CD4-positive, alpha-beta memory T cell (primary cell): Measurements from ENCODE around the gene COL26A1. TPM values are rescaled to one million over a fixed set of nuclear protein-coding genes. Genes with fewer than 3 reads are reported as not detected.

Source experiments
- CTCF ChIA-PET: fragments of 350-600 bp; sonication (Branson Sonifier 250); formaldehyde crosslinking; loops from one replicate; lab custom pipeline; 2021; ENCODE audit warnings: inconsistent platforms; ENCODE audit not compliant: partially characterized antibody; lab: Charles Lee
- POLR2A ChIA-PET: fragments of 350-600 bp; sonication (Branson Sonifier 250); formaldehyde crosslinking; loops from one replicate; lab custom pipeline; 2021; ENCODE audit not compliant: partially characterized antibody; lab: Charles Lee
- DNase-seq, 5 donors: peaks; one replicate each; pipeline versions ENCODE4 v3.0.0 to v3.0.0-alpha.2; 2020 to 2022; ENCODE audit warnings: mixed read lengths in 1 of 5
- H3K27ac ChIP-seq: one replicate; pipeline ENCODE4 v1.7.0; 2013; ENCODE audit warnings: low read depth, low read length
- H3K27me3 ChIP-seq: 2 replicates; pipeline ENCODE4 v1.7.0; 2013; ENCODE audit warnings: mild to moderate bottlenecking, low read length, moderate library complexity; ENCODE audit not compliant: insufficient read depth
- H3K36me3 ChIP-seq: 2 replicates; pipeline ENCODE4 v1.7.0; 2013; ENCODE audit warnings: mild to moderate bottlenecking, low read length, moderate library complexity; ENCODE audit not compliant: insufficient read depth
- H3K4me1 ChIP-seq: 2 replicates; pipeline ENCODE4 v1.7.0; 2013; ENCODE audit warnings: mild to moderate bottlenecking, low read length, moderate library complexity; ENCODE audit not compliant: insufficient read depth
- H3K4me3 ChIP-seq, 2 donors: one replicate each; pipeline ENCODE4 v1.7.0; 2013; ENCODE audit warnings: low read length in 2 of 2, mild to moderate bottlenecking in 1 of 2
- H3K9me3 ChIP-seq, 2 donors: one replicate each; pipeline ENCODE4 v1.7.0; 2013; ENCODE audit warnings: low read length in 2 of 2, control low read depth in 1 of 2; ENCODE audit not compliant: control insufficient read depth in 1 of 2
- H3K27ac Mint-ChIP-seq, 7 donors: one replicate each; pipeline ENCODE4 v1.8.0; 2020 to 2021; ENCODE audit warnings: mixed read lengths in 7 of 7, mild to moderate bottlenecking in 6 of 7, inconsistent platforms in 3 of 7, moderate library complexity in 3 of 7
- H3K27me3 Mint-ChIP-seq, 2 donors: one replicate each; pipeline ENCODE4 v1.8.0; 2020 to 2021; ENCODE audit warnings: mixed read lengths in 2 of 2
- H3K36me3 Mint-ChIP-seq, 2 donors: one replicate each; pipeline ENCODE4 v1.8.0; 2020 to 2021; ENCODE audit warnings: mixed read lengths in 2 of 2, inconsistent platforms in 1 of 2, mild to moderate bottlenecking in 1 of 2
- H3K4me1 Mint-ChIP-seq, 4 donors: one replicate each; pipeline ENCODE4 v1.8.0; 2020 to 2021; ENCODE audit warnings: mixed read lengths in 4 of 4, mild to moderate bottlenecking in 1 of 4
- H3K4me3 Mint-ChIP-seq, 8 donors: one replicate each; pipeline ENCODE4 v1.8.0; 2020 to 2021; ENCODE audit warnings: mixed read lengths in 8 of 8, mild to moderate bottlenecking in 7 of 8, moderate library complexity in 6 of 8, inconsistent platforms in 3 of 8
- H3K9me3 Mint-ChIP-seq, 8 donors: one replicate each; pipeline ENCODE4 v1.8.0; 2020 to 2021; ENCODE audit warnings: mixed read lengths in 8 of 8, mild to moderate bottlenecking in 5 of 8, inconsistent platforms in 3 of 8, moderate library complexity in 1 of 8
- intact Hi-C: fragments of 100-400 bp; cut with micrococcal nuclease; formaldehyde crosslinking; loops from one replicate; pipeline ENCODE4 v1.15.1; 2023
- polyA plus RNA-seq, 2 donors: library from polyadenylated mRNA; unstranded; fragments of 300-500 nt; fragmentation: Illumina TruSeq; gene quantifications; one replicate each; pipeline ENCODE4 v1.2.3, GENCODE V29; 2021
- total RNA-seq, 2 experiments: library from RNA; stranded (reverse); gene quantifications; one replicate each; pipeline ENCODE4 v1.2.3, GENCODE V29; 2021

Gene COL26A1
- total and polyA plus RNA-seq, 4 experiments from 2014 or later: not detected

- Histone ChIP-seq H3K9me3 (no peaks in the 10 kb centered on the region), H3K27me3 (no peaks in the 10 kb centered on the region), H3K27ac (no peak overlapping the region), H3K4me1 (peaks cover 4% of the 10 kb centered on the region), H3K36me3 (no peaks in the 10 kb centered on the region), H3K4me3 (no peak overlapping the region)
- Mint-ChIP-seq H3K4me3 (no peak overlapping the region), H3K27me3 (peaks cover 5 to 22% of the 10 kb centered on the region in 2 donors), H3K27ac (no peak overlapping the region), H3K4me1 (peaks cover 0 to 13% (median 5%) of the 10 kb centered on the region in 4 donors), H3K9me3 (no peaks in the 10 kb centered on the region), H3K36me3 (no peaks in the 10 kb centered on the region)
- CTCF ChIA-PET: no interaction called here
- POLR2A ChIA-PET: no interaction called here
- intact Hi-C loops: no loop called here
- no peak for DNase-seq
Measured at GRCh38 chr7:101352920-101353308, 9.8 kb upstream of the COL26A1 start.

GRCh38 chr7:101357433-101357832, 5.2 kb upstream of the COL26A1 start:
- H3K27ac Mint-ChIP-seq: no peak overlapping the region
- no peak overlapping the region for H3K4me3 ChIP-seq
- H3K4me1 ChIP-seq: peaks cover under 1% of the 10 kb centered on the region
- peaks cover 5% of the 10 kb centered on the region for H3K27me3 ChIP-seq
- POLR2A ChIA-PET: no interaction called here
- no peak overlapping the region for H3K4me3 Mint-ChIP-seq
- no peak for DNase-seq
- H3K27me3 Mint-ChIP-seq: peaks cover 12 to 21% of the 10 kb centered on the region in 2 donors
- no peaks in the 10 kb centered on the region for H3K9me3 ChIP-seq
- intact Hi-C loops: no loop called here
- H3K9me3 Mint-ChIP-seq: no peaks in the 10 kb centered on the region
- H3K4me1 Mint-ChIP-seq: peaks cover 0 to 12% (median 1%) of the 10 kb centered on the region in 4 donors
- CTCF ChIA-PET: no interaction called here
- no peaks in the 10 kb centered on the region for H3K36me3 Mint-ChIP-seq
- no peaks in the 10 kb centered on the region for H3K36me3 ChIP-seq
- no peak overlapping the region for H3K27ac ChIP-seq

- intact Hi-C loops: no loop called here
- ChIA-PET POLR2A (no interaction called here), CTCF (interaction anchor here (0.6 to 3.4 kb wide), 4 partner anchors 22 to 487 kb away, joined by 3 to 16 read pairs (median 3); no protein-coding TSS in a partner anchor)
- Histone ChIP-seq H3K9me3 (no peaks in the 10 kb centered on the region), H3K27me3 (peaks cover 13% of the 10 kb centered on the region), H3K27ac (no peak overlapping the region), H3K4me3 (peak overlapping the region in 1 of 2 donors; percentile 28), H3K4me1 (peaks cover 6% of the 10 kb centered on the region), H3K36me3 (no peaks in the 10 kb centered on the region)
- peaks cover 0 to 5% (median 0%) of the 10 kb centered on the region in 4 donors for H3K4me1 Mint-ChIP-seq
- peak overlapping the region in 2 of 8 donors; percentile 12 to 45 for H3K4me3 Mint-ChIP-seq
- no peak for DNase-seq
- peaks cover 0 to 2% (median 0%) of the 10 kb centered on the region in 8 donors for H3K9me3 Mint-ChIP-seq
- H3K36me3 Mint-ChIP-seq: no peaks in the 10 kb centered on the region
- H3K27me3 Mint-ChIP-seq: peaks cover 16 to 21% of the 10 kb centered on the region in 2 donors
- H3K27ac Mint-ChIP-seq: no peak overlapping the region
Measured at GRCh38 chr7:101363196-101363733, 590 bp downstream of the COL26A1 start.

GRCh38 chr7:101363734-101364374, 1.2 kb downstream of the COL26A1 start:
- no peak overlapping the region for H3K27ac ChIP-seq
- H3K4me1 ChIP-seq: peaks cover 6% of the 10 kb centered on the region
- Mint-ChIP-seq H3K36me3 (no peaks in the 10 kb centered on the region), H3K9me3 (peaks cover 0 to 2% (median 0%) of the 10 kb centered on the region in 8 donors), H3K27me3 (peaks cover 18 to 25% of the 10 kb centered on the region in 2 donors), H3K4me1 (peaks cover 0 to 5% (median 0%) of the 10 kb centered on the region in 4 donors), H3K4me3 (peak overlapping the region in 6 of 8 donors; percentile 39 to 54 (median 43)), H3K27ac (no peak overlapping the region)
- H3K4me3 ChIP-seq: peak overlapping the region in 1 of 2 donors; percentile 28
- DNase-seq: peak; percentile 54 to 69 (median 63)
- H3K9me3 ChIP-seq: no peaks in the 10 kb centered on the region
- ChIA-PET POLR2A (interaction anchor here (0.8 to 1.1 kb wide), 2 partner anchors 28 to 48 kb away, joined by 3 read pairs; no protein-coding TSS in a partner anchor), CTCF (interaction anchor here (0.6 to 2.5 kb wide), 19 partner anchors 9 to 180 kb away, joined by 3 to 29 read pairs (median 5); partner anchors contain the start of gene IFT22)
- no peaks in the 10 kb centered on the region for H3K36me3 ChIP-seq
- intact Hi-C loops: loop anchor here (1.0 to 2.0 kb wide), 2 partner anchors 47 to 175 kb away; no protein-coding TSS in a partner anchor
- H3K27me3 ChIP-seq: peaks cover 13% of the 10 kb centered on the region

GRCh38 chr7:101365956-101366355, 3.3 kb downstream of the COL26A1 start:
- Histone ChIP-seq H3K4me3 (no peak overlapping the region), H3K9me3 (no peaks in the 10 kb centered on the region), H3K27me3 (peaks cover 13% of the 10 kb centered on the region), H3K4me1 (peaks cover 6% of the 10 kb centered on the region), H3K36me3 (no peaks in the 10 kb centered on the region), H3K27ac (no peak overlapping the region)
- POLR2A ChIA-PET: no interaction called here
- CTCF ChIA-PET: interaction anchor here (1.0 to 3.0 kb wide), 3 partner anchors 11 to 45 kb away, joined by 3 to 21 read pairs (median 8); no protein-coding TSS in a partner anchor
- Mint-ChIP-seq H3K27ac (no peak overlapping the region), H3K4me1 (peaks cover 0 to 5% (median 0%) of the 10 kb centered on the region in 4 donors), H3K9me3 (peaks cover 0 to 2% (median 0%) of the 10 kb centered on the region in 8 donors), H3K36me3 (no peaks in the 10 kb centered on the region), H3K4me3 (no peak overlapping the region), H3K27me3 (peaks cover 18 to 29% of the 10 kb centered on the region in 2 donors)
- intact Hi-C loops: loop anchor here (2.0 kb wide), 1 partner anchor 173 kb away; no protein-coding TSS in a partner anchor
- DNase-seq: no peak

GRCh38 chr7:101367676-101368075, 5.0 kb downstream of the COL26A1 start:
- POLR2A ChIA-PET: no interaction called here
- Histone ChIP-seq H3K4me1 (peaks cover 6% of the 10 kb centered on the region), H3K27me3 (peaks cover 7% of the 10 kb centered on the region), H3K36me3 (no peaks in the 10 kb centered on the region), H3K27ac (no peak overlapping the region), H3K9me3 (no peaks in the 10 kb centered on the region), H3K4me3 (no peak overlapping the region)
- H3K4me3 Mint-ChIP-seq: no peak overlapping the region
- H3K9me3 Mint-ChIP-seq: peaks cover 0 to 2% (median 0%) of the 10 kb centered on the region in 8 donors
- no peak for DNase-seq
- H3K27ac Mint-ChIP-seq: no peak overlapping the region
- peaks cover 19 to 28% of the 10 kb centered on the region in 2 donors for H3K27me3 Mint-ChIP-seq
- H3K36me3 Mint-ChIP-seq: no peaks in the 10 kb centered on the region
- intact Hi-C loops: no loop called here
- CTCF ChIA-PET: interaction anchor here (0.8 to 3.0 kb wide), 2 partner anchors 29 to 44 kb away, joined by 4 to 21 read pairs; no protein-coding TSS in a partner anchor
- no peaks in the 10 kb centered on the region for H3K4me1 Mint-ChIP-seq
